CD4-positive, alpha-beta T cell treated with Interleukin-2 at 100 ng/mL for 4 hours (primary cell): Measurements from ENCODE around the gene VMP1.
A peak's percentile ranks its signal among the peaks of the same experiment; 100 is the strongest.
"Not testable (repeated sequence)": the region's sequence is repeated elsewhere in the genome, so short reads cannot be mapped to it uniquely, and the experiment has no call there.

Experiments used
- DNase-seq: peaks from one replicate; pipeline ENCODE4 v3.0.0-alpha.2; 2020; ENCODE audit warnings: low spot score

Gene VMP1

DNA sequence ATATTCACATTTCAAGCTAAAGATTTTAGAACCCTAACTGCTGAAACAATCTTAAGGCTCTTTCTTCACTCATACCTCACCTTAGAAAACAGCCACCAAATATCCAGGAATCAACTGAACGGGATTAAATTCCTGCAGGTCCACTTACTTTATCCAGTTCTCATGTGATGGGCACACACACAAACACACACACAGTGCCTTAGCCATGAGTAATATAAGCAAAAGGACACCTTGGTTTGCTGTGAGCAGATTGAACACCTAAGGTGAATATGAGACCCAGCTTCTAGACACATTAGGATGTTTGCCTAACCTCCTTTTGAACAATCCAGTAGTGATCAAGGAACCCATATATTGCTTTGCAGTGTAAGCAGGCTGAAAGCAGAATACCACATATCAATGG lies 103.8 kb downstream of the VMP1 start:
- DNase-seq: no peak

DNA sequence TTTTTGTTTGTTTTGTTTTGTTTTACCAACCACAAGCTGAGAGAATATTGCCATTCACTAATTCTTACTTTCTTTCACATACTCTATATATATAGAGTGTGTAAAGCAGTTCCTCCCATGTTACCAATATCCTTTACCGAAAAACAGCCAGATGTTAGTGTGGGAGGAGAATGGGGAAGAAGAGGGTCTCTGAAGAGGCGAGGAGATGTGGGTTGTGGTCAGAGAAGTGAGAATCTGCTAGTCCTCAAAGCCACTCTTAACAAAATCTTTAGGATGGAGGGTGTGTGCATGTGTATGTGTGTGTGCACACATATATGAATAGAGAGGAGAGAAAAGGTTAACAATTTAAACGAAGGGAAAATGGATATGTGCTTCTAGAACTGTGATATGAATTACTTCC lies 104.7 kb downstream of the VMP1 start:
- DNase-seq: no peak

DNA sequence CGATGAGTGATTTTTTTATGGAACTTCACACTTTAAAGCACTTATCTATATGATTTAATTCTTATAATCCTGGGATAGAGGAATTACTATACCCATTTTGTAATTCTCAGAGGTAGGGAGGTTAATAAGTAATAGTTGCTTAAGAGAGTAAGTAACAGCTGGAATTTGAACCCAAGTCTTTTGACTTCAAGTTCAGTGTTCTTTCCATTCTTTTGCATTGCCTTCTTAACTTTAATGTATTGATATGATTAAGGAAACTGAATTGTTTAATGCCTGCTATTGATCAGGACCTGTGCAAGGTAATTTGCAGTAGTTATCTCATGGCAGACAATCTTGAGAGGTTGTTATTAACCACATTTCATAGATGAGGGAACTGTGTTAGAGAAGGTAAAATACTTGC lies 106.8 kb downstream of the VMP1 start:
- no peak for DNase-seq

DNA sequence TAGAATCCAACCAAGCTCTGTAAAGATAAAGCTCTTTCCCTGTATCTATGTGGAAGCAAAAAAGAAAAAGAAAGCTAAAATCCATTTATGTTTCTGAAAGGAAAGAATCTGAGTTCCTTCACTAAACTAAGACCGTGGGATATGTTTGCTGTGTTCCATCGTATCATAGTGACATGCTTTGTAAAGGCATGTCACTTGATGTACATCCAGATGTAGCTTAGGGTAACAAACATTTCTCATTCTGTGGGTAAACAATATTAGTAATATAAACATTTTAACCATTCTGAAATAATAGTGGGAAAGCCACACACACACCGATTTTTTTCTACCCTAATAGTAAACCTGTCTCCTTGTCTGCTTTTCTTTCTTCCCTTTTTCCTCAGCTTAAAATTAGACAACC lies 107.2 kb downstream of the VMP1 start:
- DNase-seq: no peak

DNA sequence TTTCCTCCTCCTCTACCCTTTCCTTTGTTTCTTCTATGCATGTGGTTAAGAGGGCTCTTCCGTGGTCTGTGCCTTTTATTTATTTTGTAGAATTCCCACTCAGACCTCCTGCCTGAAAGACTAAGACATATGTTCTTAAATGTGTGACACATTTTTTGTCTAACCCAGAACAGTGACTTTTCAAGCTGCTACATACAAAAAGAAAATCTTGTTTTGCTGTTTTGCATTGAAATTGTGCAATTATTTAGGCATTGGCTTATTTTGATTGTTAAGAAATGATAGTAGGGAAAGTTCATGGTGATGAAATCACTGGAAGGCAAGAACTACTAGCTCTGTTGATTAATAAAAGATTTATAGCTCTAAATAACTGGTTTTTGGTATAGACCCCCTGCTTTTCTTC lies 108.5 kb downstream of the VMP1 start:
- no peak for DNase-seq

DNA sequence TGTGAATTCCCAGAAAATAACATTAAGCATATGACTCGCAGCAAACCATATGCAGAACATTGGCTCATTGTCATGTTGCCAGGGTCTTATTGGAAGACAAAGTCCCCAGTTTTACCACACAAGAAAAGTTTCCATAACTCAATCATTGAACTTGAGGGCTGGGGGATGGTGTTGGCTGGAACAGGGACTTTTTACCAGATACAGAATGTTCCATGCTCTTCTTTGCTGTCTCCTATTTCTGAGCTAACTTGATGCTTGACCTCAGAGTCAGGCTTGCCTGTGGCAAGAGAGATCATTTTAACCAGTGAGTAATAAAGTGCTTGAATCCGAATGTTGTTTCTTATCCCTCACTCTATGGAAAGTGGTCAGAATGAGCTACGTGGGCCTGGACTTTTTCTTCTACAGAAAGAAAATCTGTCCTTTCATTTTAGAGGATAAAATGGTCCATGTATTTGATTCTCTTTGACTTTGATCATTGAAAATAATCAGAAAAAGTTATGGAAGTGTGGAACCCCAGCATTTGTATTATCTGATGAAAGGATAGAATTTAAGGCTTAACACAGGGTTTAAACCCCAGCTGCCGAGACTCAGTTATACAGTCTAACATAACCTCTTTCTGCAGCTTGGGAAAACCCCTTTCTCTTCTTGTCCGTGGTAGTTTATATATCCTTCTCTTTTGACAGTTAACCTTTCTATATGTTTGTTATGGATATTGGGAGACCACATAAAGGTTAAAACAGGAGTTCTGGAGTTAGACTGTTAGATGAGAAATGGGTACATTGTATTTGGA lies 118.3 kb downstream of the VMP1 start:
- peak; percentile 40 for DNase-seq

DNA sequence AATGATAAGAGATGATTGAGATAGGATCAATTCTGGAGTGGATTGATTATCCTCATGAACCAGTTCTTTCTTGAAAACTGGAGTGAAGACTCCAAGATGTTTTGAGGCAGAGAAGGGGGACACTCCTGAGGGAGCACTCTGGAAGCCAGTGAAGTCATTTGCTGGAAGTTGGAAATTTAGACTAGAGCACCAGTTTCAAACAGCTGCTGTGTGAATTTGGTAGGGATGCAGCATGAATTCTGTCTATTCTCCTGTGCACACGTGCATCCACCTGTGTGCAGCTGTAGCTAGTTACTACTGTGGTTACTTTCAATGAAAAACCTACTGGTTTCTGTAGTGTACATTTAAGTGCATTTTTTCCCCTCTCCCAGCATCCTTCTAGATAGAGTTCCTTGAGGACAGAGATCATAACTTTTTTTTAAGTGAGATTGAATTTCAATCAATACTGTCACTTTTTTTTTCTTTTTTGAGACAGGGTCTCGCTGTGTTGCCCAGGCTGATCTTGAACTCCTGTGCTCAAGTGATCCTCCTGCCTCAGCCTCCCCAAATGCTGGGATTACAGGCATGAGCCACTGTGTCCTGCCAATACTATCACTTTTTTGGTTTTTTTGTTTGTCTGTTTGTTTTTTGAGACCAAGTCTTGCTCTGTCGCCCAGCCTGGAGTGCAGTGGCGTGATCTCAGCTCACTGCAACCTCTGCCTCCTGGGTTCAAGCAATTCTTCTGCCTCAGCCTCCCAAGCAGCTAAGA lies 119.4 kb downstream of the VMP1 start:
- DNase-seq: no peak

DNA sequence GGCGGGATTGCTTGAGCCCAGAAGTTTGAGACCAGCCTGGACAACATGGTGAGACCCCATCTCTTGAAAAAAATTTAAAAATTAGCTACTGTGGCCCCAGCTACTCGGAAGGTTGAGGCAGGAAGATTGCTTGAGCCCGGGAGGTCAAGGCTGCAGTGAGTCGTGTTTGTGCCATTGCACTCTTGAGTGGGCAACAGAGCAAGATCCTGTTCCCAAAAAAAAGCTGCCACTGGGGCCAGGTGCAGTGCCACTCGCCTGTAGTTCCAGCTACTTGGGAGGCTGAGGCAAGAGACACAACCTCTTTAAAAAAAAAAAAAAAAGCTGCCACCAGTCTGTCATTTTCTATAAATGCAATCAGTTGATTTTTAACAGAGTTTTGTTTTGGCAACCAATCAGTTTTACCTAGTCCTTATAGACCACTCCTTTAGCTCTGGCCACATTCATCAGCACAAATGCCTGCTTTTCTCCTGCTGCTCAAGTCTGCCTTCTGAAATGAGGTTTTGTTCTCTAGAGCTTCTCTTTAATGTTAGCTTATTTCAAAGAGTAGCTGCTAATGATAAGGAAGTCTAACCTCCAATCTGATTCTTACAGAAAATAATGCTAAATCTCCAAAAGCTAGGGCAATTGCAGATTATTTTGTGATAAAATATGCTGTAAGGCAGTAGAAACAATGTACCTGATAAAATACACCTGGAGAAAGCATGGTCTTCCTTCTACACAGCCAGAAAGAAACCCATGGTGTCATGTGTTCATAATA lies 120.4 kb downstream of the VMP1 start:
- peak; percentile 77 for DNase-seq

DNA sequence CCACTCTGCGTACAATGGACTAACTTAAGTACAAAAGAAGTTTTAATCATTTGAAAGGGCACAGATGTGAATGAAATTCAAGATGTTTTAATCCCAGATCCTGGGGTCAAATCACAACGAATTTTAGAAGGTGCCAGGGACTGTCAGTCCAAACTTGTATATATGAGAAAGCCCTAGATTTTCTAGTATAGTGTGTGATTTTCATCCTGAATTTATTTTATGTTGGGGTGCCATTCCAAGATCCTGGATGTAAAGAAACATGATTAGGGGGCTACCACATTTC lies 121.0 kb downstream of the VMP1 start:
- no peak for DNase-seq

DNA sequence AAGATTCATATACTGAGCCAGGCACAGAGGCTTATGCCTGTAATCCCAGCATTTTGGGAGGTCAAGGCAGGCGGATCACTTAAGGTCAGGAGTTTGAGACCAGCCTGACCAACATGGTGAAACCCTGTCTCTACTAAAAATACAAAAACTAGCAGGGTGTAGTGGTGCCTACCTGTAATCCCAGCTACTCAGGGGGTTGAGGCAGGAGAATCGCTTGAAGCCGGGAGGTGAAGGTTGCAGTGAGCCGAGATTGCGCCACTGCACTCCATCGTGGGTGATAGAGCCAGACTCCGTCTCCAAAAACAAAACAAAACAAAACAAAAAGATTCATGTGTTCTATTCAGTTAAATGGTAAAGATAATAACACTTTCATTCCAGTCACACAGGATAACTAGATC lies 121.4 kb downstream of the VMP1 start:
- DNase-seq: not testable (repeated sequence)

DNA sequence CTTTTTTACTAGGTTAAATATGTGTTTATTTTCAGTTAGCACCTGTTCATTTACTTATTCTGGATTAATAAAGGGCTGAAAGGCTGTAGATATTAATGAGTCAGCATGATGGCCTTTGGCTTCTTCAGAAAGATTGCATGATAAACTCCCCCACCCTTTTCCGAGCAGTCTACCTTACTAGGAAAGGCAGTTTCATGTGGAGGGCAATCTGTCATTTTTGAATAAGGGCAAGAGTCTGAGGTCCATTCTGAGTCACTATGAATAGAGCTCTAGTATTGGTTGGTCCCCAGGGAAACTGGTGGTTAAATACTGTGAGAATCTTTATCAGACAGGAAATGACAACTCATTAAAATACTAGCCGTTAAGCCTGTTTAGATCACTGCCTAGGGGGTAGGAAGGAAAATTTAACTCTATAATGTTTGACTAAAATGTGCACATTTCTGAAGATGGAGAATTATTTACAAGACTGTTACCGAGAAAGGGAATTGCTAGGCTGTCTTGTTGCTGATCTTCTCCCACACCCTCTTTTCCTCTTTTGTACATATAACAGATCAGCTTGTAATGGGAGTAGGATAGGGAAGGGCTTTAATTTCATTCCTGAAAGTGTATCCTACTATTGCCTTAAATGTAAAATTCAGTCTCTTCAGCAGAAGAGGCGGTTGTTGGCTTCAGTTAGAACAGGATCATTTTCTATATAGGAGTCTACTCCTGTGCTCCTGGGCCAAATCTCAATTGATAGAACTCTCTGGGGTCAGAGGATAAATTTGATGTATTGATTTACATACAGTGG lies 122.0 kb downstream of the VMP1 start:
- DNase-seq: peak; percentile 96

DNA sequence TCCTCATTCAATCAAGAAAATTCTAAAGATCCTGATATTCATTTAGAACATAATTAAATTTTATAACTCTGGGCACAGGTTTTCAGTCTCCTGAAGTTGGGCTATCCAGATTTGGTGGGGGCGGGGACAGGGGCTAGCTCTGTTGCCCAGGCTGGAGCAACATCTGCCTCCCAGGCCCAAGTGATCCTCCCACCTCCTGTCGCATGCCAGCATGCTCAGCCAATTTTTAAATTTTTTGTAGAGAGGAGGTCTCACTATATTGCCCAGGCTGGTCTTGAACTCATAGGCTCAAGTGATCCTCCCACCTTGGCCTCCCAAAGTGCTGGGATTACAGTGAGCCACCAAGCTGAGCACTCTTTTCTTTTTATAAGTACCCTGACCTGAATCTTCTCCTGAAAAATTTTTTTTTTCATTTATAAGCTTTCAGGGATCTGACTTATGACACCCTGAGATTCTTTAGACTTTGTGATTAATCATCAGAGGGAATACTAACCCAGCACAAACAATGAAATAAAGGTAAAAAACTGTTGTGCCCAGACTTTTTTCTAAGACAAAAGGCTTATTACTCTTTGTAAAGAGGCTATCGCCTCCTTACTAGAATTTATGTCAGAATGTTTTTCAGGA lies 122.7 kb downstream of the VMP1 start:
- no peak for DNase-seq

DNA sequence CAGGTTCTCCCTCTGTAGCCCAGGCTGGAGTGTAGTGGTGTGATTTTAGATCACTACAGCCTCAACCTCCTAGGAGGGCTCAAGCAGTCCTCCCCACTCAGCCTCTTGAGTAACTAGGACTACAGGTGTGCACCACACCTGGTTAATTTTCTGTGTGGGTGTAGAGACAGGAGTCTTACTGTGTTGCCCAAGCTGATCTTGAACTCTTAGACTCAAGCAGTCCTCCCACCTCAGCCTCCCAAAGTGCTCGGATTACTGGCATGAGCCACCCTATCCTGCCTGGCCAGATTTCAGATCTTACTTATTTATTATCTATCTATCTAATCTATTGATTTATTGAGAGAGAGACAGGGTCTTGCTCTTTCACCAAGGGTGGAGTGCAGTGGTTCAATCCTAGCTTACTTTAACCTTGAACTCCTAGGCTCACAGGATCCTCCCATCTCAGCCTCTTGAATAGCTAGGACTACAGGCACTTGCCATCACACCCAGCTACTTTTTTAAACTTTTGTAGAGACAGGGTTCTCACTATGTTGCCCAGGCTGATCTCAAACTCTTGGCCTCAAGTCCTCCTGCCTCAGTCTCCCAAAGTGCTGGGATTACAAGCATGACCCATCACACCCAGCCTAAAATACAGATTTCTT lies 123.5 kb downstream of the VMP1 start:
- no peak for DNase-seq

DNA sequence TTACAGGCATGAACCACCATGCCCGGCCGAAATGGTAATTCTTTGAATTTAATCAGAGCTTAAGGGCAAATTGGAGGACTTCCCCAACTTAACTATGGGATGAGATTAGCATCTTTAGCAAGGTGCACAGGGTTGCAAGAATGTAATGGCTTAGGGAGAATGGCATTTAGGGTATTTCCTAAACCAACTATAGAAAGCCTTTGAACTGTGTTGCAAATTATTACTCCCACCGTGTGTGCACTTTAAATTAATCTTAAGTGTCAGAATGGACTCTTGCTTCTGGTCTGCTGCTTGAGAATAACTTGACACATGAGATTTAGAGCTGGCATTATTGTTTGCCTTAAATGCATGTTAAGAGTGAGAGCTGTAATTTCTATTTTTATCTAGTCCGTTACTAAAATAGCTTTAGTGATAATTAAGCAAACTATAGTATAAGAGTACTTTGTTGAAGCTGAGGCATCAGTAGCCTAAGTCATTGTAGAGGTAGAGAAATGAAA lies 125.5 kb downstream of the VMP1 start:
- peak; percentile 47 for DNase-seq

DNA sequence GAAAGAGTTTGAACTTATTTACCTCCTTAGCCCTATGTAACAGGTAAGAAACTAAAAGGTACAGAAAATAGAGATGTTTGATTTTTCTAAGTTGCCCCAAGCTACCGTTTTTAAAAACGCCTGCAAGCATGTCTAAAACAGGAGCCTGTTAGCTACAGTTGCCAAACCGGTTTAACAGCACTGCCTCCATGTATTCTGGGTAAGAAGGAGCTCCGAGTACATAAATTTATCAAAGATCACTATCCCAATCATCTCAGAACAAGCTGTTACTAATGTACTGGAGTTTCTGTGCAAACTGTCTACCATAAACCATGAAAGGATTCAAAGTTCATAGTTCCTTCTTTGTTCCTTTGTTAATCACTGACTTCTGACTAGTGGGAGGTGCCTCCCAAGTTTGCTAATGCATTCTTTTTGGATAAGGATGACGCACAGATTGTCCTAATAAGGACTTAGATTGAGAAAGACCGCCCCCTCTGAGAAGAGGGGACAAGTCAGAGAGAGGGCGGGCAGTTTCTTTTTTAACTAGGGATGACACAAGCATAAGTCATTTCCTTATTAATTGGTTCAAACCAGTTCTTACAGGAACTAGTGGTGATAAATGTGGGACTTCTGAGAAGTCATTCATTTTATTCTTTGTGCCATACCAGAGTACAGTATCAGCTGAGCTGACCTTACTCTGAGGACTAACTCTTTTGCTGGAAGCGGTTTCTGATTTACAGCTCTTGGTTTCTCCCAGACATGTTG lies 130.0 kb downstream of the VMP1 start:
- peak; percentile 97 for DNase-seq

DNA sequence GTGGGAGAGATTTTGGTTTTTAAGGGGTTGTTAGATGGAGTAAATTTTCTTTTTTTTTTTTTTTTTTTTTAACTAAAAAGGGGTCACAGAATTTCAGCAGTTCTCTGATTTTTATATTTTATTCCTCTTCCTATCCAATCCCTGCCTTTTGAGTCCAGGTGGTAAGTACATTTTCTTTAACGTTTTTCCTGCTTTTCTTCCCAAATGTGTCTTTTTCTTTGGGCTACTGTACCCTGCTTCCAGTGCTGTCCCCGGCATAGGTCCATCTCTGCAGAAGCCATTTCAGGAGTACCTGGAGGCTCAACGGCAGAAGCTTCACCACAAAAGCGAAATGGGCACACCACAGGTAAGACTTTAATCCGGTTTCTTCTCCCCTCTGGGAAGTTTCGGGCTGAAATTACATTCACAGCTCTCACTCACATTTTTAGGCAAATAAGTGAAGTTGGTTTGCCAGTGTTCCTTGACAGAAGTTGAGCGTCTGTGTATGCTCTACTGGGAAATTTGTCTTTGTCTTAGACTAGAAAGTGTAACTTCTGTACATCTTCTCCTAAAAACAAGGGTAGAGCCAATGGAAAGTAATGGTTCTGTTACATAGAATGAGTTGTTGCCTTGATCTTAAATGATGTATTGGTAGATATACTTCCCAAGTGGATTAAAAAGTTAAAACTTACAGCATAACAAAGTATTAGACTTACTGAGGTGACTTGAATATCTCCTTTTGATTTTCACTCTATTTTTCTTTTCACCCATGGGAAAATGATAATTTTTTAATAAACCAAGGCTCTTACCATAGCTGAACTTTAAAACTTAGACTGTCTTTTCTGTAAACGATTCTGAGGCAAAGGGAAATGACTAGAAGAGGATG lies 130.8 kb downstream of the VMP1 start:
- DNase-seq: peak; percentile 71

DNA sequence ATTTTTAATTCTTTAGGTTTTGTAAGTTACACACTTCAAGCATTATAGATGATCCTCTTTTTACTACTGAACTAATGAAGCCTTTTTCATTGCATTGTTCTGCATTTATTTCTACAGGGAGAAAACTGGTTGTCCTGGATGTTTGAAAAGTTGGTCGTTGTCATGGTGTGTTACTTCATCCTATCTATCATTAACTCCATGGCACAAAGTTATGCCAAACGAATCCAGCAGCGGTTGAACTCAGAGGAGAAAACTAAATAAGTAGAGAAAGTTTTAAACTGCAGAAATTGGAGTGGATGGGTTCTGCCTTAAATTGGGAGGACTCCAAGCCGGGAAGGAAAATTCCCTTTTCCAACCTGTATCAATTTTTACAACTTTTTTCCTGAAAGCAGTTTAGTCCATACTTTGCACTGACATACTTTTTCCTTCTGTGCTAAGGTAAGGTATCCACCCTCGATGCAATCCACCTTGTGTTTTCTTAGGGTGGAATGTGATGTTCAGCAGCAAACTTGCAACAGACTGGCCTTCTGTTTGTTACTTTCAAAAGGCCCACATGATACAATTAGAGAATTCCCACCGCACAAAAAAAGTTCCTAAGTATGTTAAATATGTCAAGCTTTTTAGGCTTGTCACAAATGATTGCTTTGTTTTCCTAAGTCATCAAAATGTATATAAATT lies 132.3 kb downstream of the VMP1 start:
- DNase-seq: peak; percentile 48

DNA sequence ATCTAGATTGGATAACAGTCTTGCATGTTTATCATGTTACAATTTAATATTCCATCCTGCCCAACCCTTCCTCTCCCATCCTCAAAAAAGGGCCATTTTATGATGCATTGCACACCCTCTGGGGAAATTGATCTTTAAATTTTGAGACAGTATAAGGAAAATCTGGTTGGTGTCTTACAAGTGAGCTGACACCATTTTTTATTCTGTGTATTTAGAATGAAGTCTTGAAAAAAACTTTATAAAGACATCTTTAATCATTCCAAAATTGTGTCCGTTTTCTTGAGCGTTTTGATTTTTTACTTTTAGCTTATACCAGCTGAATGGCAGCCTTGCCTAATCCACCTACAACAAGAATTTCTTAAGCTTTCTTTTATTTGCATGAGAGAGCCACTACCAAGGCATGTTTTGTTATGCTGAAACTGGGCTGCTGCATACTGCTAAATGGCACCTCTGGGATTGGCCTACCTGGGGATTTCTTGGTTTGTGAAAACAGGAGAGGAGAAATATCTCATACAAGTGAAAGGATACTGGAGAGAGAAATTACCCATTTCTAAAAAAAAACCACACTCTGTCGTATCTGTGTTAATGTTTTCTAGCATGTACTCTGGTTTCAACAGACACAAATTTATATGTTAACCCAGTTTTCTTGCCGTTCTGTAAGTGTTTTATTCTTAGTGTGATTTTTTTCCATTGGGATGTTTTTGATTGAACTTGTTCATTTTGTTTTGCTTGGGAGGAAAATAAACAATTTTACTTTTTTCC lies 133.1 kb downstream of the VMP1 start:
- peak; percentile 62 for DNase-seq
